Measurements from ENCODE around the gene RBKS.

DNA sequence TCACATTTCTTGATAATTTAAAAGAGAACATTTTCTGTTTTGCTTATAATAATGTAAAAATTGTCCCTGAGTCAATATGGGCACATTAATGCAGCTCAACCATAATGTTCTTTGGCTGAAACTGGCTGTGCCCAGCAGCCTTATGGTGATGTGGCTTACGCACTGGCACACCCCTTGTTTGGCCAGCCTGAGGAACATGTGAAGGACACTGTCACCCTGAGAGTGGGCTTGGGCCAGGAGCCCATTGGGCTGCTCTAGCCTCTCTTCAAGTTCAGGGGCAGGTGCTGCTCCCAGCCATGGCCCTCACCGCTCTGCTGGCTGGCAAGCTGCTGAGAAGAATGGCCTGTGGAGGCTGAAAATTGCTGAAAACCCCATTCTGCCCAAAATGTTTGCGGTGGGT, 81.2 kb downstream of the RBKS start:
- TF ChIP-seq CTCF (conservative IDR thresholded peaks at IDR 0.05 in 1 of 2, IDR thresholded peaks at IDR 0.05 in 1 of 2; ENCODE audit: low read depth in 1 of 2, low read length in 2 of 2) (no peak), EZH2 (IDR thresholded peaks at IDR 0.05; ENCODE audit: low read length, missing control alignments) (no peak)
